ENCODE data around the gene CBFA2T3. TPM values are rescaled to one million over a fixed set of nuclear protein-coding genes. Genes with fewer than 3 reads are reported as not detected.

Gene CBFA2T3
- total RNA-seq, 4 donors from 2014 or later, result 4.0 to 18.5 (median 5.5) TPM

DNA sequence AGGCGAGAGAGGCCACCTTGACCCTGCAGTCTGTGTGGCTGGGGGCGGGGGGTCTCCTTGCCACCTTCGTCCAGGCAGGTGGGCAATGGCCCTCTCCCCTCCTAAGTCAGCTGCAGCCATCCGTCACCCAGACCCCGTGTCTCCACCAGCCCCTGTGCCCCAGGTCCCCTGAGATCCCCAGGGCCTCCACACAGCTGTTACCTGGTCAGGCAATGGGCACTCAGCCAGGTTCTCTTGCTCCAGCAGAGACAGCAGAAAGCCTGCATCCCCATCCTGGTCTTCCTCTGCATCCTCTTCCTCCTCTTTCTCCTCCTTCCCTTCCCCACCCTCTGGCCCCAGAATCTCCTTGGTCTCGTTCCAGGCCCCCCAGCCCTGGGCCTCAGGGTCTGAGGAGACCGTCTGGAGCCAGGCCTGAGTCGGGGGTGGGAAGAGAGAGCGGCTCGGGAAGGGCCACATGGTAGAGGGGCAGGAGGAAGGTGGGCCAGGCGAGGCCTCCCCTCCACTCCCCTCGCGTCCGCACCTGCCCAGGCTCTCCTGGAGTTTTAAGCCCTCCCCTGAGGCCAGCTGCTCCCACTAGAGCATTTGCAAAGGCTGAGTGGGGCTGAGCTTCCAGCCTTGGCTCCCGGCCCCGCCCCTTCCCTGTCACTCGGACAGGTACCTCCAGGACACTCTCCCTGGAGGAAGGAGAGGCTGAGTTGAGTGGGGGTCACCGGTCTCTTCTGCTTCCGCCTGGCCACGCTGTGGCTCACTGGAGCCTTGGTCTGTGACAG lies 110.7 kb downstream of the CBFA2T3 start, which contains the start of gene PABPN1L:
PABPN1L (minus strand) TSS at position 510 of the 770 bp plus-strand sequence; CDS start at position 456, 54 bp downstream.
- in situ Hi-C loops (cut with MboI; ENCODE audit: low pct_ligation_motif_present in 1 of 4, low pct_unique_long_range_greater_than_20kb in 1 of 4, low sequenced_read_pairs in 3 of 4), result no loop called here
- H3K4me3 ChIP-seq, result no peak within 1 kb of the TSS
- no peaks in the 10 kb centered on the region for H3K9me3 ChIP-seq
- no peak within 1 kb of the TSS for H3K27ac ChIP-seq
- WGBS, 2 donors (ENCODE audit: low coverage in 1 of 2), result 67% methylated on average over 20 of the region's 20 CpGs; no CpG with 5 or more reads in 1 of the 2 donors
- peaks cover 0 to 4% (median 0%) of the 10 kb centered on the region in 4 donors for H3K4me1 ChIP-seq
- no peak for TF ChIP-seq POLR2AphosphoS5 (IDR thresholded peaks at IDR 0.05)
- TF ChIP-seq POLR2A (IDR thresholded peaks at IDR 0.05), result no peak
- no peak for TF ChIP-seq EP300 (IDR thresholded peaks at IDR 0.05; ENCODE audit: low read depth)
- TF ChIP-seq, protein P1, sequence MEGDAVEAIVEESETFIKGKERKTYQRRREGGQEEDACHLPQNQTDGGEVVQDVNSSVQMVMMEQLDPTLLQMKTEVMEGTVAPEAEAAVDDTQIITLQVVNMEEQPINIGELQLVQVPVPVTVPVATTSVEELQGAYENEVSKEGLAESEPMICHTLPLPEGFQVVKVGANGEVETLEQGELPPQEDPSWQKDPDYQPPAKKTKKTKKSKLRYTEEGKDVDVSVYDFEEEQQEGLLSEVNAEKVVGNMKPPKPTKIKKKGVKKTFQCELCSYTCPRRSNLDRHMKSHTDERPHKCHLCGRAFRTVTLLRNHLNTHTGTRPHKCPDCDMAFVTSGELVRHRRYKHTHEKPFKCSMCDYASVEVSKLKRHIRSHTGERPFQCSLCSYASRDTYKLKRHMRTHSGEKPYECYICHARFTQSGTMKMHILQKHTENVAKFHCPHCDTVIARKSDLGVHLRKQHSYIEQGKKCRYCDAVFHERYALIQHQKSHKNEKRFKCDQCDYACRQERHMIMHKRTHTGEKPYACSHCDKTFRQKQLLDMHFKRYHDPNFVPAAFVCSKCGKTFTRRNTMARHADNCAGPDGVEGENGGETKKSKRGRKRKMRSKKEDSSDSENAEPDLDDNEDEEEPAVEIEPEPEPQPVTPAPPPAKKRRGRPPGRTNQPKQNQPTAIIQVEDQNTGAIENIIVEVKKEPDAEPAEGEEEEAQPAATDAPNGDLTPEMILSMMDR (IDR thresholded peaks at IDR 0.05), result no peak
- H3K36me3 ChIP-seq, result peaks cover 0 to 2% (median 0%) of the 10 kb centered on the region in 4 donors
- intact Hi-C loops (cut with DNase I; ENCODE audit: low total_unique reads), result no loop called here
- H3K27me3 ChIP-seq, result peaks cover 38% of the 10 kb centered on the region
- DNase-seq, result no peak

DNA sequence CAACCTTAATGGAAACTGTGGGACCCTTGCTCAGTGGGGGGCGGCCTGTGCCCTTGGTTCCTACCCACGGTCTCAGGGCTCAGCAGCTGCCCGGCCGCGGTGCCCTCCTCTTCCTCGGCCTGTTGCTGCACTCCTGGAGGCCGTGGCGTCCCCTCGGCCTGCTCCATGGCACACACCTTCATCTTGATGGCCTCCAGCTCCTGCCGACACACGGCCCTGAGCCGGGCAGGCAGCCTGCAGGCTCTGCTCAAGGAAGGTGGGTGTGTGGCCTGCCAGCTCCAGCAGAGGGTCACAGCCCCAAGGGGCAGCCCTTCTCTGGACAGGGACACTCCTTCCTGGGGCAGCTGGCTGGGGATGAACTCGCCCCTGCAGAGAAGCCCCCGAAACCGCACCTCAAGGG lies 111.3 kb downstream of the CBFA2T3 start:
- TF ChIP-seq, protein P1 (IDR thresholded peaks at IDR 0.05), result no peak
- TF ChIP-seq POLR2A (IDR thresholded peaks at IDR 0.05), result no peak
- no peak for TF ChIP-seq EP300 (IDR thresholded peaks at IDR 0.05; ENCODE audit: low read depth)
- TF ChIP-seq POLR2AphosphoS5 (IDR thresholded peaks at IDR 0.05), result no peak
- no peak overlapping the region for H3K27ac ChIP-seq
- intact Hi-C loops (cut with DNase I; ENCODE audit: low total_unique reads) (no loop called here), in situ Hi-C loops (cut with MboI; ENCODE audit: low pct_ligation_motif_present in 1 of 4, low pct_unique_long_range_greater_than_20kb in 1 of 4, low sequenced_read_pairs in 3 of 4) (no loop called here)
- H3K4me1 ChIP-seq, result no peaks in the 10 kb centered on the region
- H3K36me3 ChIP-seq, result peaks cover 0 to 8% (median 0%) of the 10 kb centered on the region in 4 donors
- 90% methylated on average over 12 of the region's 15 CpGs; no CpG with 5 or more reads in 1 of the 2 donors for WGBS, 2 donors (ENCODE audit: low coverage in 1 of 2)
- H3K27me3 ChIP-seq, result peaks cover 32% of the 10 kb centered on the region
- H3K9me3 ChIP-seq, result no peaks in the 10 kb centered on the region
- DNase-seq, result no peak
- H3K4me3 ChIP-seq, result no peak overlapping the region

DNA sequence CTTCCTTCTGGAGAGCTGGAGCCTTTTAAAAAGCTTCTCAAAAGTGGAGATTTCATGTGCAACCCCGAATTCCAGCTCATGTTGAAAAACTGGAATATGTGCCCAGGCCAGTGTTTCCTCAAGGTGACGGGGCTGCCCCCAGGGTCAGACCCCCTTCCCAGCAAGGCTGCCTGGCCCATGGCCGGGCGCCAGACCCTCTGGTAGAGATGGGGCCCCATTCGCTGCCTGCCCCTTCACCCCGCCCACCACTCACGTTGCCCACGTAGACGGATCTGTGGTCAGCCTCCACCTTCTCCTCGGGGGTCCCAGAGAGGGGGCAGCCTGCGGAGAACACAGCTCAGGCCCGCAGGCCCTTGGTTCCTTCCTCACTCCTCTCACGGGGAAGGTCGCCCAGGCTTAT lies 111.7 kb downstream of the CBFA2T3 start:
- in situ Hi-C loops (cut with MboI; ENCODE audit: low pct_ligation_motif_present in 1 of 4, low pct_unique_long_range_greater_than_20kb in 1 of 4, low sequenced_read_pairs in 3 of 4) (no loop called here), intact Hi-C loops (cut with DNase I; ENCODE audit: low total_unique reads) (no loop called here)

DNA sequence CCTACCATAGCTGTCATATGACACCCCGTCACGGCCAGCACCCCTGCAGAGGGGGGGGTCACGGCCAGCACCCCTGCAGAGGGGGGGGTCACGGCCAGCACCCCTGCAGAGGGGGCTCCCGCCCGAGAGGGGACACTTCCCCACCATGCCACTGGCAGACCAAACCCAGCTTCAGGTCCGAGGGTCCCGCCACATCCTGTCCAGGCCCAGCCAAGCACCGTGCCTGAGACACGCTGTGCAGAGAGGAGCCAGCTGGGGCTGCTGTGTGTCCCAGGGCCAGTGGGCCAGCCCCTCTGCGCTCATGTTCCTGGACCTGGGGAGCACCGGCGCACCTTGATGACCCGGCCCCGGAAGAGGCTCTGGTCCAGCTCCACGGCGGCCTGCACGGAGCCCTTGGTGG lies 112.5 kb downstream of the CBFA2T3 start:
- WGBS, 2 donors (ENCODE audit: low coverage in 1 of 2), result 77% methylated on average over 12 of the region's 18 CpGs; no CpG with 5 or more reads in 1 of the 2 donors
- in situ Hi-C loops (cut with MboI; ENCODE audit: low pct_ligation_motif_present in 1 of 4, low pct_unique_long_range_greater_than_20kb in 1 of 4, low sequenced_read_pairs in 3 of 4) (no loop called here), intact Hi-C loops (cut with DNase I; ENCODE audit: low total_unique reads) (no loop called here)
- Histone ChIP-seq H3K4me3 (no peak overlapping the region), H3K4me1 (no peaks in the 10 kb centered on the region), H3K27ac (no peak overlapping the region), H3K9me3 (no peaks in the 10 kb centered on the region), H3K36me3 (peaks cover 0 to 14% (median under 1%) of the 10 kb centered on the region in 4 donors), H3K27me3 (peaks cover 20% of the 10 kb centered on the region)
- TF ChIP-seq, protein P1 (IDR thresholded peaks at IDR 0.05), result no peak
- no peak for TF ChIP-seq POLR2AphosphoS5 (IDR thresholded peaks at IDR 0.05)
- TF ChIP-seq POLR2A (IDR thresholded peaks at IDR 0.05), result no peak
- TF ChIP-seq EP300 (IDR thresholded peaks at IDR 0.05; ENCODE audit: low read depth), result no peak
- DNase-seq, result no peak

More for the DNA sequence above, 111.7 kb downstream of the CBFA2T3 start:
- no peaks in the 10 kb centered on the region for H3K9me3 ChIP-seq
- H3K27me3 ChIP-seq, result peaks cover 28% of the 10 kb centered on the region
- no peak overlapping the region for H3K4me3 ChIP-seq
- H3K27ac ChIP-seq, result no peak overlapping the region
- no peaks in the 10 kb centered on the region for H3K4me1 ChIP-seq
- DNase-seq, result no peak
- WGBS, 2 donors (ENCODE audit: low coverage in 1 of 2), result 56% methylated on average over 9 of the region's 14 CpGs; no CpG with 5 or more reads in 1 of the 2 donors
- H3K36me3 ChIP-seq, result peaks cover 0 to 12% (median 0%) of the 10 kb centered on the region in 4 donors
- TF ChIP-seq, protein P1 (IDR thresholded peaks at IDR 0.05), result no peak
- no peak for TF ChIP-seq EP300 (IDR thresholded peaks at IDR 0.05; ENCODE audit: low read depth)
- no peak for TF ChIP-seq POLR2AphosphoS5 (IDR thresholded peaks at IDR 0.05)
- TF ChIP-seq POLR2A (IDR thresholded peaks at IDR 0.05), result no peak
